DMS79 treated with DMSO at 0.1 percent for 48 hours (cell line): ENCODE measurements around the gene CACHD1.
"Not testable (repeated sequence)": the region's sequence is repeated elsewhere in the genome, so short reads cannot be mapped to it uniquely, and the experiment has no call there.

Experiments used
- DNase-seq: peaks from one replicate; lab custom pipeline; 2025; lab: John Stamatoyannopoulos, UW

Gene CACHD1

DNA sequence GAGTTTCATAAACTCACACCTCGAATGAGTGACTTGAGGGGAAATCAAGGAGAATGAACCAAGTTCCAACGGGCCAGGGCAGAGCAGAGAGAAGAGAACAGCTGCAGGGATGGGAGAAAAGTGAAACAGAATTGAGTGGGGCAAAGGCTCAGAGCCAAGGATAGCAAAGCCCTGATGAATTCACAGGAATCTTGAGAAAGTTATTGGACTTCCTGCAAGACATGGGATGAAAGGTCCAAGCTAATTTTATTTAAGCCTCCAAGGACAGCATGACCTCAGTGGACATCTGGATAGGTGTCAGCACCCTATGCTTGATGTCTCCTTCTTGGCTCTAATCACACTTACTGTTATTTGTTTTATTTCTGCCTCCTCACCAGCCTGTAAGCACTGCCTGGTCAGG is 232.0 kb downstream of the CACHD1 start:
- DNase-seq: no peak

GRCh38 chr1:64702670-64703069 is 232.7 kb downstream of the CACHD1 start:
- DNase-seq: not testable (repeated sequence)

DNA sequence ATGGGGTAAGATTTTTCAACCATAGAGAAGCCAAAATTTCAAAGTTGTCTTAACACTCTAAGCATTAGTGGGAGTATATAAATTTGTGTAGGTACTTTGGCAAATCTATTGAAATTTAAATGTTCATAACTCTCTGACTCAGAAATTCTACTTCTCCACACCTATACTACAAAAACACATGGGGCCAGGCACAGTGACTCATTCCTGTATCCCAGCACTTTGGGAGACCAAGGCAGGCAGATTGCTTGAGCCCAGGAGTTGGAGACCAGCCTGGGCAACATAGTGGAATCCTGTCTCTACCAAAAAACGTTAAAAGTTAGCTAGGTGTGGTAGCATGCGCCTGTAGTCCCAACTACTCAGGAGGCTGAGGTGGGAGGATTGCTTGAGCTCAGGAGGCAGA is 233.7 kb downstream of the CACHD1 start:
- no peak for DNase-seq

GRCh38 chr1:64705591-64705990 is 235.7 kb downstream of the CACHD1 start:
- no peak for DNase-seq

DNA sequence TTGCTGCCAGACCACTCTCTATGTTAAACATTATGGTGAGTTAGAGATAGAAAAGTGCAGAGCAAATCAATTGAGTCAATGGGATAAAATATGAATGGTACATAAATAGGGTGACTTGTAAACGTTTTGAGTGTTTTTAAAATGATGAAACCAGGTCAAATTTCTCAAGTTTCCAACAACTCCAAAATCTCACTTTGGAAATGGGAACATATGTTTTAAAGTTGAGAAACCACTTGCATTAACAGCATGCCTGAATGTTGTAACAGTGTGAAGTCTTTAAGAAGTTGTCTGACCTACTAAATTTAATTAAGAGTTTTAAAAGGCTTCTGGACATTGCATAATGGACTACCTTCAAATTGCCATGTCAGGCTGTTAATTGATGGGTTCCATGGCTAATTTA is 241.3 kb downstream of the CACHD1 start:
- DNase-seq: no peak

DNA sequence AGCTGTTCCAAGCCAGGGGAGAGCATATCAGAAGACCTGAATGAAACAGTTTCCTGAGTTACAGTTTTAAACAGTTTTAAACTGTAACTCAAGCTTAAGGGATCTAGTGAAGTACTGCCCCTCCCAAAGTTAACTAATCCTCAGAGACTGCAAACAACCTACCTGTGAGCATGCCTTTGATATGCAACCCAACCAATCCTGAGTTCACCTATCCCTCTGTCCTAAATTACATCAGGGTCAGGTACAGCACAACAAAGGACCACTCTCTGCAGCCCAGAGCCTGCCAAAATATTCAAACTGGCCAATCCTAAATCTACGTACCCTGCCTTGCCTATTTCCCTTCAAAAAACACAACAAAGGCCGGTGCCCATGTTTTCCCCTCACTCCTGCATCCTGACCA is 242.1 kb downstream of the CACHD1 start:
- no peak for DNase-seq

DNA sequence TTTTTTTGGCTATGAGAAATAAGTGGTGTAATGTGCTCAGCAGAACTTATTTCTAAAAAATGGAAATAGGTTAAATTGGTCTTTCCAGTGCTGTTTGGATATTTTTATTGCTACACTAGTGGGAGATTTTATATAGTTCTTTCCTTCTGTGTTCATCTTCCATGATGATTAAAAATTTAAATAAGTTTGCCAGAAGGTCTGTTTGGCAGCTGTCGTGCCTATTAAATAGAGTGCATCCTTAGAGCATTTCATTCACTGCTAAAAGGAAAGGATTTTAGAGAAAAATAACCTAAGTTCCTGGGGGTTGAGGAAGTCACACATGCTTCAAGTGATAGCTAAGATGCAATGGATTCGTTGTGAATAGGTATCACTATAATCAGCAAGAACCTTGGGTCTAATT is 245.3 kb downstream of the CACHD1 start:
- no peak for DNase-seq

DNA sequence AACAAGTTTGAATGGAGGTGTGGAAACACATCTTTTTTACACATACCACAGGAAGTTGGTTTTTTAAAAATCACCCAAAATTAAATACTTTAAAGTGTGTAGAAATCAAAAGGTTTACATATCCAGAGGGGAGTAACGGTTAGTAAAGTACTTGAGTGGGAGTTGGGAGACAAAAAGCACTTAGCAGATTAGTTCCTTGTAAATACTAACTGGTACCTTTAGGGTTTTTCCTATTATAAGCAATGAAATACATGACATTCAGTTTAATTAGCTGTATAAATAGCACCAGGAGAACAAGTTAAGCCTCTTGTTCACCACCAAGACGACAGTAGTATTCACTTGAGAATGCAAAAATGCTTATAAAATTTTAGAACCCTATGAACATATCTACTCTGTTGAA is 251.2 kb downstream of the CACHD1 start:
- no peak for DNase-seq

DNA sequence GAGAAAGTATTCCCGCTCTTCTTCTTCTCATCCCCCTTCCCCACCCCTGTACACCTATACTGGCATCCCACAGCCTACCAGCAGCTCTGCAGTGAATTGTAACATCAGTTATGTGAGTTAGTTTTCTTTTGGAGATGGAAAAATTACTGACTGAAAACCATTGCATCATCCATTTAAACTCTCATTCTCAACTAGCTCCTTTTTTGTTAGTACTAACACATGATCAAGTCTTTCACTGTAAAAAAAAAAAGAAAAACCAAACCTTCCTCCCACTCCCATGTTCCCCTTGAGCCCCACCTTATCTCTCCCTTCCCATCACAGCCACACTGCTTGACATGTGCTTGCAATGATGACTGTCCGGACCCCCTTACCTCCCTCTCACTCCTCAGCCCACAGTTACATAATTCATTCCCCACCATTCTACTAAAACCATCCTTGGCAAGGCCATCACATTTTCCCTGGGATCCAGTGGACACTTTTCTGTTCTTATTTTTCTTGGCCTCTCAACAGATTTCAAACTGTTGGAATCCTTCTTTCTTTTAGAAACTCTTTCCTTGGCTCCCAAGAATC is 251.7 kb downstream of the CACHD1 start:
- no peak for DNase-seq

DNA sequence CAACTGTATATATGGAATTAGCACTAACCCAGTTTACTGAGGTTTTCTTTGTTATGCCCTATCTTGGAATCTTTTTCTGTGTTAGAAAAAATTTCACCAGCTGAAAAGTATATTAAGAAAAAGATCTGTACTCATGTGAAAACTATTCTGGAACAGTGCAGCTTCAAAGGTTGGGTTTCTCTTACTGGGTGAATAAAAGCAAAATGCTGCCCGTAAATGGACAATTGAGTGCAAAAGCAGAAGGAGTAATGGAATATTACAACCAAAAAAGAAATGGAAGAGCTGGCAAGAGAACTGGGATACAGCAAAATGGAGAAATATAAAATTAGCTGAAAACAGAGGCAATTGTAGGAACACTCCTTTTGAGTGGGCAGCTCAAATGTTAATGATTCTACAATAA is 257.9 kb downstream of the CACHD1 start:
- DNase-seq: no peak

DNA sequence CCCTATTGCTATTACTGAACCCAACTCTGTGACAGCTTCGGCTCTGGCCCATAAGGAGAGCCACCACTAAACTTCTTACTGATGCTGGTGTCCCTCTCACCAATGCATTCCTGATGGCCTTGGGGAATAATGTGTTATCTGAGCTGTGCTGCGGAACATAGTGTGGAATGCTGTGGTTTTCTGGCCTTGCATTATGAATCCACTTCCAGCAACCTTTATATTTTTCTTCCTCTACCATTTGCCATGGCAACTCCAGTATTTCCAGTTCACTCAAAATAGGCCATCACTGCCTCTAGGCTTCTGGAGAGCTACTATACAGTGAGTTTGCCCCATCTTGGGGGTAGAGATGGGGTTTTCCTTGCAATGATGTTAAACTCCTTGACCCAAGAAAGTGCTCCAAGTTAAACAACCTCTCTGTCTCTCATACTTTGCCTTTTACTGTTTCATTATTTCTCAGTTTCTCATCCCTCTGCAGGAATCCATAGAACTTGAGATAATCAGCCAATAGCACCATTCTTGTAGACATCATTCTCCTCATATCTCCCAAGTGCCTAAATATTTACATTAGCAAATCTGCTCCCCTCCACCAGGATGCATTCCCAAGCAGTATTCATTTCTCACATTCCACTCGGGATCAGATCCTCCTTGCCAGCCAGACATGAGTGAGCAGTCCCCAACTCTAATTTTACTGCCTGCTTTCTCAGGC is 263.8 kb downstream of the CACHD1 start:
- no peak for DNase-seq

GRCh38 chr1:64734287-64734652 is 264.3 kb downstream of the CACHD1 start:
- no peak for DNase-seq

- DNase-seq: not testable (repeated sequence)
Observed at GRCh38 chr1:64740687-64741086, 270.8 kb downstream of the CACHD1 start.
